ENCODE measurements around the gene ZCCHC8. TPM values are rescaled to one million over a fixed set of nuclear protein-coding genes. Genes with fewer than 3 reads are reported as not detected.

The ZCCHC8 gene
- total RNA-seq: 33.7 TPM

GRCh38 chr12:122500685-122501488 lies at the start of gene ZCCHC8:
ZCCHC8 (minus strand) TSS chr12:122500932; CDS start chr12:122500840, 92 bp downstream.

GRCh38 chr12:122526683-122527477 lies 26.1 kb upstream of the ZCCHC8 start, which contains the start of the genes KNTC1 and RSRC2:
KNTC1 (plus strand) TSS chr12:122527249; CDS start chr12:122530064, 2,815 bp downstream.
RSRC2 (minus strand) TSS chr12:122526936; CDS start chr12:122526853, 83 bp downstream.

GRCh38 chr12:122421821-122422729 lies 78.7 kb downstream of the ZCCHC8 start, which contains the start of gene CLIP1:
CLIP1 (minus strand) TSS chr12:122422669; CDS start chr12:122380452, 42,217 bp downstream.

Small RNA genes lying within 50 kb of the gene (small RNA-seq; reads per million reads assigned to genes)
- gene RF00411 (ENCODE audit: low replicate concordance): not detected

Other genes starting within 250 kb of the ZCCHC8 start
- 14.6 TPM for gene VPS33A, start 234.4 kb downstream of the ZCCHC8 start, total RNA-seq
- 37.3 TPM for gene CLIP1, start 78.3 kb downstream of the ZCCHC8 start, total RNA-seq
- 58.9 TPM for gene RSRC2, start 26.0 kb upstream of the ZCCHC8 start, total RNA-seq
- 41.7 TPM for gene KNTC1, start 26.3 kb upstream of the ZCCHC8 start, total RNA-seq
- 2.1 TPM for gene HCAR2, start 202.4 kb upstream of the ZCCHC8 start, total RNA-seq
- 2.3 TPM for gene HCAR3, start 215.9 kb upstream of the ZCCHC8 start, total RNA-seq
- gene HCAR1, start 229.9 kb upstream of the ZCCHC8 start, total RNA-seq: 3.7 TPM